Right lobe of liver (tissue), 6 donors: ENCODE results near the gene SCN5A. TPM values are rescaled to one million over a fixed set of nuclear protein-coding genes. Genes with fewer than 3 reads are reported as not detected.
A peak's percentile ranks its signal among the peaks of the same experiment; 100 is the strongest.

Experiments
- ATAC-seq, 4 donors: fragments of 200-7000 bp; cut with Tn5 transposase; one replicate each; pipeline ENCODE4 v1.9.1; 2020; ENCODE audit warnings: mild to moderate bottlenecking in 4 of 4, moderate library complexity in 4 of 4
- DNase-seq, 3 donors: peaks; one replicate each; pipeline ENCODE4 v3.0.0-alpha.2; 2020
- H3K27ac ChIP-seq, 3 donors: fragments of 200-600 bp; one replicate each; pipeline ENCODE4 v1.8.0; 2022
- H3K27me3 ChIP-seq, 2 donors: fragments of 200-600 bp; one replicate each; pipeline ENCODE4 v1.8.0; 2022
- H3K36me3 ChIP-seq, 4 donors: fragments of 200-600 bp; sonication (generic) in 1 of 4; one replicate each; pipeline versions ENCODE4 v1.5.1 to v1.8.0; 2017 to 2022; ENCODE audit warnings: control low read depth in 1 of 4
- H3K4me1 ChIP-seq, 4 donors: fragments of 200-600 bp; sonication (generic) in 1 of 4; one replicate each; pipeline versions ENCODE4 v1.5.1 to v1.8.0; 2017 to 2022; ENCODE audit warnings: control low read depth in 1 of 4
- H3K4me3 ChIP-seq, 3 donors: fragments of 200-600 bp; one replicate each; pipeline ENCODE4 v1.8.0; 2022
- H3K9me3 ChIP-seq, 4 donors: fragments of 200-600 bp; sonication (generic) in 1 of 4; one replicate each; pipeline versions ENCODE4 v1.5.1 to v1.8.0; 2017 to 2022; ENCODE audit warnings: control low read depth in 1 of 4
- POLR2A ChIP-seq: fragments of 450-650 bp; IDR thresholded peaks from one replicate; pipeline ENCODE4 v1.6.1; 2017; ENCODE audit warnings: antibody characterized with exemption, mild to moderate bottlenecking
- WGBS: methylation state at CpG from one replicate; pipeline ENCODE4 v1.1.6; 2018; ENCODE audit warnings: low coverage, low lambda C conversion rate; ENCODE audit not compliant: insufficient coverage; ENCODE audit errors: missing lambda C conversion rate; 5-methylcytosine and 5-hydroxymethylcytosine counted together
- intact Hi-C, 2 donors: fragments of 100-400 bp; cut with DNase I; formaldehyde crosslinking; loops; one replicate each; pipeline versions ENCODE4 v1.11.2 to v1.14.1; 2022
- total RNA-seq, 6 experiments: library from RNA; depleted of rRNA in 2 of 6; stranded (reverse); fragments of >200 nt in 2 of 6; fragmentation: NEBNext Ultra II Directional in 3 of 6; extraction: Animal tissue kit (Norgen Biotek cat#: 25700) in 3 of 6; gene quantifications; one replicate each; pipeline versions ENCODE4 v1.1.0 to v1.2.4, GENCODE V29; 2016 to 2023
- TF ChIP-seq, protein P1 (sequence below), 4 donors: fragments of 200-600 bp in 3 of 4; fragments of 450-650 bp in 1 of 4; IDR thresholded peaks; one replicate each; pipeline versions ENCODE4 v1.5.1 to v1.8.0; 2016 to 2022; ENCODE audit warnings: antibody characterized with exemption in 4 of 4, mild to moderate bottlenecking in 2 of 4
- donor health status: DM: no; HTN: yes; CAD: no.
- donor health status: DM: no; HTN: no; CAD: no.
- donor health status: DM: no; HTN: no; CAD: no.
- donor health status: DM: no; HTN: yes; CAD: no.
- donor health status: DM: no; HTN: yes; CAD: no.

SCN5A gene
- total RNA-seq, 6 experiments from 2014 or later, result 0.02 TPM; not detected in 5

DNA sequence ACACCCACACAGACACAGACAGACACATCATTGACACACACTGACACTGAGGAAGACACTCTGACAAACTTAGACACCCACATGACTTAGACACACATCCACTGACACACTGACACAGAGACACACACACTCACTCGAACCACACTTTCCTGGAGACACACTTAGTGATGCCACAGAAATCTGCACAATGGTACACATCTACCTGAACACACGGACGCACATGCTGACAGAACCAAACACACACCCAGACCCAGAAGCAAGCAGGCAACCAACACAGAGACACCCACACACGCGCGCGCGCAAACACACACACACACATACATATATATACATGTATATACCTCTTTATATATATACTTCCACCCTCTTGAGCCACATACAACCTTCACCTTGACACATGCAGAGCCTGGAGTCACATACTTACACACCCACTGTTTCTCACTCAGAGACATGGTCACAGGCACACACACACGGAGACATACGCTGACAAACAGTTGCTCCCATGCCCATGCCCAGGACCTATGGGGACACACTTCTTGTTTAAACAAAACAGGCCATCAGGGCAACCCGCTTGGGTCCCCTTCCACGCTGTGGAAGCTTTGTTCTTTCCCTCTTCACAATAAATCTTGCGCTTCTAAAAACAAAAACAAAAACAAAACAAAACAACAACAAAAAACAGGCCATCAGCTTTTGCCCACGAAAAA, 913 bp upstream of the SCN5A start:
- TF ChIP-seq POLR2A, result no peak
- TF ChIP-seq, protein P1, sequence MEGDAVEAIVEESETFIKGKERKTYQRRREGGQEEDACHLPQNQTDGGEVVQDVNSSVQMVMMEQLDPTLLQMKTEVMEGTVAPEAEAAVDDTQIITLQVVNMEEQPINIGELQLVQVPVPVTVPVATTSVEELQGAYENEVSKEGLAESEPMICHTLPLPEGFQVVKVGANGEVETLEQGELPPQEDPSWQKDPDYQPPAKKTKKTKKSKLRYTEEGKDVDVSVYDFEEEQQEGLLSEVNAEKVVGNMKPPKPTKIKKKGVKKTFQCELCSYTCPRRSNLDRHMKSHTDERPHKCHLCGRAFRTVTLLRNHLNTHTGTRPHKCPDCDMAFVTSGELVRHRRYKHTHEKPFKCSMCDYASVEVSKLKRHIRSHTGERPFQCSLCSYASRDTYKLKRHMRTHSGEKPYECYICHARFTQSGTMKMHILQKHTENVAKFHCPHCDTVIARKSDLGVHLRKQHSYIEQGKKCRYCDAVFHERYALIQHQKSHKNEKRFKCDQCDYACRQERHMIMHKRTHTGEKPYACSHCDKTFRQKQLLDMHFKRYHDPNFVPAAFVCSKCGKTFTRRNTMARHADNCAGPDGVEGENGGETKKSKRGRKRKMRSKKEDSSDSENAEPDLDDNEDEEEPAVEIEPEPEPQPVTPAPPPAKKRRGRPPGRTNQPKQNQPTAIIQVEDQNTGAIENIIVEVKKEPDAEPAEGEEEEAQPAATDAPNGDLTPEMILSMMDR (IDR thresholded peaks at IDR 0.05), result no peak
- H3K4me3 ChIP-seq, result no peak overlapping the region
- ATAC-seq, result no peak
- H3K27me3 ChIP-seq, result peaks cover 0 to 16% of the 10 kb centered on the region in 2 donors
- H3K4me1 ChIP-seq, result peaks cover 0 to 7% (median 3%) of the 10 kb centered on the region in 4 donors
- no peak overlapping the region for H3K27ac ChIP-seq
- H3K36me3 ChIP-seq, result no peaks in the 10 kb centered on the region
- no peak for DNase-seq
- H3K9me3 ChIP-seq, result no peaks in the 10 kb centered on the region
- 60% methylated on average over 14 of the region's 14 CpGs for WGBS
- intact Hi-C loops, result loop anchor here (5.0 to 10.0 kb wide), 2 partner anchors 126 to 128 kb away; no protein-coding TSS in a partner anchor

DNA sequence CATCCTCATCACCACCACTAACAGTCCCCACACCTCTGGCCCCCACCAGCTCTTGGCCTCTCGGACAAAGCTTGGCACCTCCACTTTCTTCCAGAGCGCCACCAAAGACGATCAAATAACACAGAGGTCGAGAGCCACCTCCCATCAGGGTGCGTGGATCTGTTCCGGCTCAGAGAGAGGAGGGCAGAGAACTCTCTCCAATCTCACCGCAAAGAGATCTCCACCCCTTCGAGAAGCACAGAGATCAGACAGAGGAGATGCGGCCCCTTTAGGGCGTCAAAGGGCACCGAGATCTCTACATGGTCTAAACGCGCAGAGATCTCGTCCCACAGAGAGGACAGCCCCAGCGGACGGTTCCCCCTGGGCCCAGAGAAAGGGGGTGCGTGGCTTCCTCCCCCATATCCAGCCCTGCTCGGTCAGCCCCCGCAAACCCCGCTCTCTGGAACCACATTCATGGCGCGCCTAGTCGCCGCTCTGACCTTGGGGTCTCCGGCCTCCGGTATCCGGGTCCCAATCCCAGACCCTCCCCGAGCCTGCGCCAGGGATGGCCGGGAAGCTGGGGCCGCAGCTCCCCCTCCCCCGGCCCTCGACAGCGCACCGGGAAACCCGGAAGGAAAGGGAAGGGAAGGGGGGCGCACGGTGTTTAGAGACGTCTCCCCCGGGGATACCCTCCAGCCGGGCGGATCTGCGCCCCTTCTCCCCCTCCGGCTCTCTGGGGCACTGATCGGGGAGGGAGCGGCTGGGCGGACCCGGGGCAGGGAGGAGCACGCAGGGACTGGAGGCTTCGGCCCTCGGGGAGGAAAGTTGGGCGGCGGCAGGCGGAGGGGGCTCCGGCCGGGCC, 608 bp downstream of the SCN5A start:
- TF ChIP-seq POLR2A, result no peak
- TF ChIP-seq, protein P1 (IDR thresholded peaks at IDR 0.05), result no peak
- peaks cover 0 to 7% (median 3%) of the 10 kb centered on the region in 4 donors for H3K4me1 ChIP-seq
- H3K4me3 ChIP-seq, result peak overlapping the region; percentile 21 to 44 (median 23)
- no peaks in the 10 kb centered on the region for H3K9me3 ChIP-seq
- ATAC-seq, result no peak
- peaks cover 0 to 16% of the 10 kb centered on the region in 2 donors for H3K27me3 ChIP-seq
- no peak overlapping the region for H3K27ac ChIP-seq
- DNase-seq, result no peak
- no peaks in the 10 kb centered on the region for H3K36me3 ChIP-seq
- WGBS, result 29% methylated on average over 12 of the region's 56 CpGs
- intact Hi-C loops, result no loop called here

DNA sequence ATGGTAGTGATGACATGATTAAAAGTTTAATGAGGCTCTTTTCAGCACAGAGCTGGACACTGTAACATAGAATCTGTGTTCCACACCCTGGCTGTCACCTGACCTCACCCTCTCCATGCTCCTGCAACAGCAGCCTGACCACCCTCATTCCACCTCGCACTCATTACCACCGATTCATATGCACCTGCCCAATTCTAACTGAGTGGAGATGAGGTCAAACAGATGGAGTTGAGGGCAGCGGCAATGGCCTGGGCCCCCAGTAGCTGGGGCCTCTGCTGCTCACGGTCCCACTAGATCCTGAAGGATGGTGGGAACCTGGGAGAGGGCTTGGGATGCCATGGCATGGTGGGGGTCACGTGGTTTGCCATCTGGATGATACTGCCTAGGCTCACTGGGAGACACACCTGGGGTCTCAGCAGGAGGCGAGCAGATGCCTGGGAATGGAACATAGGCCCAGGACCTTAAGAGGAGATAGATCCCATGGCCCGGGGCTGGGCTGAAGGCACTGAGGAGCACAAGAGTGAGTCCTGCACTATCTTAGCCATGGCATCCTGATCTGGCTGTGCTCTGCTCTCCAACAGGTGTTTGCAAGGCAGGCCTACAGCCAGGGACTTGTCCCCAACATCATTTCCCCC, 1.3 kb downstream of the SCN5A start:
- 86% methylated on average over 3 of the region's 7 CpGs for WGBS
- intact Hi-C loops, result no loop called here
- no peak for DNase-seq
- no peaks in the 10 kb centered on the region for H3K9me3 ChIP-seq
- TF ChIP-seq, protein P1 (IDR thresholded peaks at IDR 0.05), result no peak
- TF ChIP-seq POLR2A, result no peak
- H3K4me3 ChIP-seq, result no peak overlapping the region
- ATAC-seq, result no peak
- peaks cover 0 to 7% (median 3%) of the 10 kb centered on the region in 4 donors for H3K4me1 ChIP-seq
- no peak overlapping the region for H3K27ac ChIP-seq
- H3K27me3 ChIP-seq, result peaks cover 0 to 16% of the 10 kb centered on the region in 2 donors
- no peaks in the 10 kb centered on the region for H3K36me3 ChIP-seq

DNA sequence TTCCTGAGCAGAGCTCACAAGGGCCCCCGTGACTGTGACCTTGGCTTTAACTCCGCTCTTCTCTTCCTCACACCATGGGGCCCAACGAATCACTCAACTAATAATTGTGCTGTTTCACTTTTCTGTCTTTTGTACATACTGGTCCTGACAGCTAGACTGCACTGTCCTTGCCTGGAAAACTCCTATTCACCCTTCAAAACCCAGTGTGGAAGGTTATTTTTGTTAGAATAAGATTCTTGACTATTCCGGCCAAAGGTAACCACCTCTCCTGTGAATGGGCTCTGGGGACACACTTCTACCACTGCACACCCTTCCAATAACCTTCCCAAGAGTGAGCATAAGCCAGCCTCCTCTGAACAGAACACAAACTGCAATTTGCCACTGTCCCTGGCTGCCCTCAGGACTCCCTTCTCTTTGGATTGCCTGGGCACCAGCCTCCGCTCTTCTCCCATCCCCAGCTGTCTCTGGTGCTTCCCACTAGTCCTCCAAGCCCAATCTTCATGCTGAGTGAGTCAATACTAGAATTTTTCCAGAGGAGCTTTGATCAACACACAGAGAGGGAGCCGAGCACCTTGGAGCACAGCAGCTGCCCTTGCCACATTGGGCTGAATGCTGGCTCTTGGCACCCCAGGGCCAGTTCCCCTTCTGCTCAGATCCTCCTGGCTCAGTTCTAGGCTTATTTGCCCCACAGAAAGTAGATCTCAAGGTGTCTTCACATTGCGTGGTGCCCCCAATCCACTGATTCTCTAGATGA, 2.1 kb downstream of the SCN5A start:
- no peaks in the 10 kb centered on the region for H3K36me3 ChIP-seq
- H3K4me1 ChIP-seq, result peaks cover 0 to 7% (median 3%) of the 10 kb centered on the region in 4 donors
- DNase-seq, result no peak
- WGBS, result 79% methylated on average over 6 of the region's 7 CpGs
- H3K27ac ChIP-seq, result no peak overlapping the region
- no peak overlapping the region for H3K4me3 ChIP-seq
- intact Hi-C loops, result no loop called here
- TF ChIP-seq, protein P1 (IDR thresholded peaks at IDR 0.05), result no peak
- TF ChIP-seq POLR2A, result no peak
- no peak for ATAC-seq
- H3K27me3 ChIP-seq, result peaks cover 0 to 16% of the 10 kb centered on the region in 2 donors
- H3K9me3 ChIP-seq, result no peaks in the 10 kb centered on the region
